Erythroblast (primary cell): ENCODE data around the gene ATP9A.

ENCODE experiments used
- GATA1 ChIP-seq: IDR thresholded peaks from 2 replicates; pipeline ENCODE4 v1.6.1; 2011; ENCODE audit warnings: low read depth, mild to moderate bottlenecking, control low read depth, low read length, moderate library complexity
- POLR2A ChIP-seq: IDR thresholded peaks from 2 replicates; pipeline ENCODE4 v1.6.1; 2011; ENCODE audit warnings: mild to moderate bottlenecking, low read length

- TF ChIP-seq POLR2A (no peak), GATA1 (no peak)
Observed at GRCh38 chr20:51583073-51583472, 185.1 kb downstream of the ATP9A start.
